Middle frontal gyrus (tissue), 1 donor: ENCODE measurements around the gene EPB41L2.

Experiments used
- DNase-seq: peaks from one replicate; pipeline ENCODE4 v3.0.0-alpha.2; 2015; ENCODE audit warnings: low spot score; ENCODE audit errors: extremely low spot score

The EPB41L2 gene

DNA sequence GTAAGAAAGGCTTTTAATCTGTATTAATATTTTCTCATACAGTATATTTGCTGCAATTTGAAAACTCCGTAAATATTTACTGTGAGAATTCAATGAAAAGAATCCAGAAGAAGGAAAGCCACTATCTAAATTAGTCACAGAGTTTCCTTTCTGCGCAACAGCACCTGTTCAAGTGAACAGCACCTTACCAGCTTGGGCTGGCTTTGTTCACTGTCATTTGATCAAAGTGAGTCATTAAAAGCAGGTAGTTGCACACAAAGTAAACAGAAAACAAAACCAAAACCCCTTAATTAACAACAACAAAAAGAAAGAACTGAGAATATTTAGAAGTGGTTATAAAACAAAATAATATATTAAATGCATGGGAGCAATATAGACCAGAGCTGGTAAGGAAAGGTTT, 223.0 kb downstream of the EPB41L2 start:
- DNase-seq = no peak

DNA sequence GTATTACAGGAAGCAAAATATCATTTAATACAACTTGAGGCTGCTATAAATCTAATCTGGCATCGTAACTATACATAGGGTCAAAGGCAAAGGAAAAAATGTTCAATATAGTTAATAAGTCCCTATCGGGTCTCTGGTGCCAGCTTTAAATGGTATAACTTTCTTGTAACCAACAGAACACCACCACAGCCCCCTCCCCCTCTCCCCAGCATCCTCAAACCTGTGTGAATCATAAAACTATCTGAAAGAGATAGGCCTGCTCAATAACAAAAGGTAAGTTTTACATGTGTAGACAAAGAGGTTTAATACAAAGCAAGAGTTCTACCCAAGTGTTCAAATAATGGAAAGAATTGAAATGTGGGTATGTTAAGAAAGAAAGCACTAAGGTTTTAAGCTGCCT, 223.7 kb downstream of the EPB41L2 start:
- DNase-seq = no peak

DNA sequence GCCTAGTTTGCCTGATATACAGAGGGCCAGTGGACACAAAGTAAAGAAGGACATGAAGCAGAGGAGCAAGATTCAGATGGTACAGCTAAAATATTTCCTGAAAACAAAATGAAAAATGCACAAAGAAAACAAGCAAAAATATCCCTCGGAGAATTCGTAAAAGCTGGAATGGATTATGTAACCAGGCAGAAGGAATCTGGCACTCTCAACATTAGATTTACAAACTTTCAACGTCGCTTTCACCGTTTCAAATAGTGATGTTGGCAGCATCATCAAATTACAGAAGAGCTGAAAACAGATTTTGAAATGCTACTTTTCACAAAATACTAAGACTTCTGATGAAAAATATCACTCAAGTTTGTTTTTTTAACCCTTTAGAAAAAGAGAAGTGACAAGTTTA, 224.1 kb downstream of the EPB41L2 start:
- no peak for DNase-seq

DNA sequence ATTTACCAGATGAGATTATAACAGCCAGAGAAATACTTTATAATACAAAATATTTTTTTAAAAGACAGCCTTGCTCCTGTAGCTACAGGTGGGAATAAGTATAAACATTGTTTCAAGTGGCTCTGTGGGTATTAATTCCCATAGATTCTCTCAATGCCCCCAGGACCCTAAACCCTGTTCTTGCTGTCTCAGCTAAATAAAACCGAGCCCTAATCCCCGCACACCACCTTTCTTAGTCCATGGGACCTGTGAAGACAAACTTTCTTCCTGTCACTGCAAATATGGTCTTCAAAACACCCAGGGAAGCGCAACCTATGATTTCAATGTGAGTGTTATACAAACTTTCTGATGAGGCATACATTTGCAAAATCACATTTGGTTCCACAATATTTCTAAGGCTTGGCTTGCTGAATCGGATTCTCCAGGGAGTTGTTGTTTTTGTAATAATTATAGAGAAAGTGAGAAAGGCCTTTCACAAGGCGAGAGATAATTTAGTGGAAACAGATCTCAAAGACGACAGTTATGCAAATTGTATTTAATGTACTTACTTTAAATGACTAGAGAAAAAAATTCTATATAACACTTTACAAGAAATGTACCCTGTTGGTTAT, 224.7 kb downstream of the EPB41L2 start:
- no peak for DNase-seq

DNA sequence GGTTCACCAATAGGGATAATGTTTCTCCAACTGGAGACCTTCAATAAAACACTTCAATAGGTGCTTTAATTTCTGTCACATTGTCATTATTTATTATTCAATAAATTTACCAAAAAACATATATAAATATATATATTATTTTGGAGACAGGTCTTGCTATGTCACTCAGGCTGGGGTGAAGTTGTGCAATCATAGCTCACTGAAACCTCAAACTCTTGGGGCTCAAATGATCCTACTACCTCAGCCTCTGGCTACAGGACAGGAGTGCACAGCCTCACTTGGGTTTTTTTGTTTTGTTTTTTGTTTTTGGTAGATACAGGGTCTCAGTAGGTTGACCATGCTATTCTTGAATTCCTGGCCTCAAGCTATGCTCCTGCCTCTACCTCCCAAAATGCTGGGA, 226.0 kb downstream of the EPB41L2 start:
- DNase-seq = no peak

DNA sequence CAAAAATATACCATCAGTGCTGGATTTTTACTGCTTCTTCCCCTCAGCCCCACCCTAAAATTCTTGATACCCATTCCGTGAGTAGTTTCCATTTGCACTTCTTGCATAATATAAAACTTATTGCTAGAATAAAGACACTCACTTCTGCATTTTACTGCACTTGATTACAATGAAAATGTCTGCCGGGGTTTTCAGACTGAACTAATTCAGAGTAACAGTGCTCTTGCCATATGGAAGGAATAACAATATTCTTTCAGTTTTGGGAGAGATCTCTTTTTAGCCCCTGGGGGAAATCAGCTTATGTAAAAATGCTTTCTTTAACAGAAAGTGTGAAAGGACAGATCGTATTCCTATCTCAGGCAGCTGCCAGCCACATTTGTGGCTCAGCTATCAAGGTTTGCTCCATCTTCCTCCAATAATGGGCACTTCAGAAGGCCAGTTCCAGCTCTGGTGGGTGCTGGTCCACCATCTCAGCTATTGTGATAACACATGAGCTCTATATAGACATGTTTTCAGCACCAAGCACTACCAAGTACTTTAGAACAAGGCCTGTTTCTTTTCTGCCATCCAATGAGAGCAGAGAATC, 226.9 kb downstream of the EPB41L2 start:
- no peak for DNase-seq

DNA sequence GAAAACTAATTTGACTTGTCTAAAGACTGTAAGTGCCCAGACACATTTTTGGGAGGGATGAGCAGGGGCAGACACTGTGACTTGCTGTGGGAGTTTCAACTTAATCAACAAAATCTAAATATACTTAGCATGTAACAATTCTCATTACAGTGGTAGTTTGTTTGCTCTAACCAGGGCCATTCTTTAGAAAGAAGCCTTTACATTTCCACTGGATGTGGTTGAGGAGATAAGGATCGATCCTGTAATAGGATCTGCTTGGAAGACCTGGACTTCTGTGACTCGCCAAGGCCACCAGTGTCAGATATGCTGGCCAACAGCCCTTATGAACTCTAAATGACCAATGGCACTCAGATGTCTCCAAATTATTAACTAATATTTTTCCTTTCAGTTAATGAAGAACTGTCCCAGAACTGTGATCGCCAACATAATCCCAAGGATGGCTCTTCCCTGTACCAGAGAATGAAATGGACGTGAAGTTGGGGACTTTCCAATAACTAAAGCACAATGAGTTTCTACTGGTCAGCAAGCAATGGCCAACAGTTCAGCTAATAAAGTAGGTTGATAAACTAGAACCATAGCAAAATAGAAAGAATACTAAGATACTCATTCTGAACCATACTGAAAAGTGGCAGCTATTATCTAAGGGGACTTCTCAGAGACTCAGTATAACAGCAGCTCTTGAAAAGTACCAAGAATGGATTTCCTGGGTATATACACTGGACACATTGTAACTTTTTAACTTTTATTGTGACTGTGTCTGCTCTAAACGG, 228.4 kb downstream of the EPB41L2 start:
- no peak for DNase-seq

DNA sequence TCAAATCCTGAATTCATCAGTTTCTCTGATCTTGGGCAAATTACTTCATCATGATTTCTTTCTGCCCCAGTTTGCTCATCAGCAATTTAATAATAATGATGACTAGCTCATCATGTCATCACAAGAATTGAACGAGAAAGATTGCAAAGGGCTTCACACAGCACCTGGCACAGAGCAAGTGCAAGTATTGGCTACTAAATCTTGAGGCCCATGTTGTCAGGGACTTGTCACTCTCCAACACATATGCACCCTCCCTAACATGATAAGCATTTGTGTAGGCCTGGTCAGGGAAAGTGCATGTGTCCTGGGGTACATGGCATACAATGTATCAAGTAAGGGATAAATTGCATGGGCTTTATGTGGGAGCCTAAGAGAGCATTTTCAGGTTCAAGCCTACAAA, 229.5 kb downstream of the EPB41L2 start:
- DNase-seq = no peak

DNA sequence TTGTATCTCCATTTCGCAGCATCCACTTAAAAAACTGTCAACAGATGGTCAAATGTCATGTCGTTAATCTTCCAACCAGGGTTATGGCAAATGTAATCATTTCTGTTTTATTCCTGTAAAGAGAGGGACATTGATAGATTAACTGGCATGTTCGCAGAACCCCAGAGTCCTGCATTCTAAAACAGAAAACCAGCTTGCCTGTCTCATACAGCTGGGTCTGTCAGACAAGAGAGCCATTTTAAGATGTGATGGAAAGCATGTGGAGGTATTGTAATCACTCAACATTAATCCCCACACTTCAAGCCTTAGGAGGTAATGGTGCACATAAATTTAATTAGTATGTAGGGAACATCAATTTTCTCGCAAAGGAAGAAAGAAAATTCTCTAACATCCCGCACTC, 231.4 kb downstream of the EPB41L2 start:
- DNase-seq = no peak

DNA sequence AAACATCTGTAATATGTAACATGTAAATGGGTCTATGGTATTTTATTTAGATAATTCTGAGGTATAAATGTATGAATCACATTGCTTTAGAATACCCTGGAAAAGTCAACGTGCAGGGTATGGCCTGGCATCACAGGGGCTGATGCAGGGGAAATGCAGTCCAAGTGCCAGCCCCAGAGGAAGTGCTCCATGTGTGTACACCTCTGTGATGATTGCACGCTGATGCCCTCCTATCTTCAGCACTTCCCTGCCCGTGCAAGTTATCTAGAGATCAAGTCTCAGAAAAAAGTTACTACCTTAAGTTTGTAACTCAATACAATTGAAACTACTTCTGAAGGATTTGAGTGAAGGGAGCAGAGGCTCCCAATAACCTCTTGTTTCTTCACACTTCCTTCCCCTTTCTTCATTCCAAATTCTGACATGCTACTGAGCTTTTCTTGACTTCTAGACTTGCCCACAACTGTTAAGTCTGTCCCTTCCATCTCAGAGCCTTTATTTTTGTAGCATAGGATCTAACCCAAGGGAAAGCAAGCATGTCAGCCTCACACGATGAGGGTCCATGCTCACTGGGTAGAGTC, 233.6 kb downstream of the EPB41L2 start:
- DNase-seq = no peak

DNA sequence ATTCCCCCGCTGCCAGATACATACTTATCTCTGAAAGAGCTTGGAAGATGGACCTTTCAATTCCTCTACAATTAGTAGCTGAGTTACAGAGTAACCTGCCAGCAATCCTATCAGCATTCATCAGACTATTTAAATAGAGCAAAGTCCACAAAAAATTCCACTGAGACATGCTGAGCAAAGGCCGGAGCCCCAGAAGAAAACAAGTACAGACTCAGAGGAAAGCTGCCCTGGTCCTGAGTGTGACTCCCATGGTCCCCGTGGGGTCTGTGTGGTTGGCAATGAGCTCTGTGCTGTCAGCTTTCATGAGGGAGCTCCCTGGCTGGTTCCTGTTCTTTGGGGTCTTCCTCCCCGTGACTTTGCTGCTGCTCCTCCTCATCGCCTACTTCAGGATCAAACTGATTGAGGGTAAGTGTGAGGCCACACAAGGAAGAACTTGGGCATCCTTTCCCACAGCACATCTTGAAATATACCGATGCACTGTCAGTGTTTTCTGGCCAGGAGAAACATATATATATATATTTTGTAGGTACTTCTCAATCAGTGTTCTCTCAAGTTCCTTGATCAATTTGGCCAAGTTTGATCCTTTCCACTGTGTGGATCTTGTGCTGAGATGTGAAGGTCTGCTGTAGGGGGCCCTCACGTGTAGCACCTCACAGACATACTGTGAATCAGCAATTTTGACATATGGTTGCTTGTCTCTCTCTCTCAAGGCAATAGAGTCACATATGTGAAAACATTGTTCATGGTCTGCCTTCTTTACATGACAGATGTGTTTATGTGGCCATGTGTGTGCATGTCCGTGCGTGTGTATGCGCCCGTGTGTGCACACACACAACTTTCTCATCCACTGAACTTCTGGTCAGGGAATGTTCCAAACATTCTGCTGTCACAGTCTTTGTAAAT, 235.5 kb downstream of the EPB41L2 start, which contains the start of gene SMLR1:
Gene SMLR1 (plus strand): TSS at position 160 of the 903 bp plus-strand sequence. CDS start 8 bp downstream, at position 168.
- no peak for DNase-seq

DNA sequence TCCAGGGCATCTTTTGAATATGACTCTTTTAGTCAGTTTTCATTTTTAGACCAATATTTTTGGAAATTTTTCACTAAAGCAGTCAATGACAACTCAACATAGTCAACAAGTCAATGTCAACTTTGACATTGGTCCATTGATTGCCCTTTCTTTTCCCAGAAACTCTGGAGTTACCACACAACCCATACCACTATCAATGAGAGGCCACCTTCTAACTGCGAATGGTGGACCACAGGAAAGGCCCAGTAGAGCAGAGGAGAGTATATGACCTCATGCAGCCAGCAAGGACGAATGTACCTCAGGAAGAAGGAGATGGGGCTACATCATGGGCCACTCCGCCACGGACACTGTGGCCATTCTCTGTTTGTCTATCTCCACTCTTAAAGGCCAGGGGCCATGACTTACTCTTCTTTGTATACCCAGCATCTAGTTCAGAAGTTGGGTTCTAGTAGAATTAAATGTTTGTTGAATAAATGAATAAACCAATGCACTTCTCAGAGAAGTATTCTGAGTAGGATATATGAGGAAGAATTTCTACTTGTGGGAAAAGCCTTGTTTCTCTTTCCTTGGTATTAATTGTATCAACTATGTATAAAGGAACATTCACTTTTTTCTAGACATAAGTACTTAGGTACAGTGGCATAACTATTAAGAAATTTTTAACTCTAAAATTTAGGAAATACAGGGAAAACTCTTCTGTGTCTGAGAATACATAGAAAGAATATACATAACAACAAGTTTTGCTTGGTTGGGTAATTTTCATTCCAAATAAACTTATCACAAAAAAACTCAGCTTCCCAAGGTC, 236.4 kb downstream of the EPB41L2 start:
- DNase-seq = no peak

DNA sequence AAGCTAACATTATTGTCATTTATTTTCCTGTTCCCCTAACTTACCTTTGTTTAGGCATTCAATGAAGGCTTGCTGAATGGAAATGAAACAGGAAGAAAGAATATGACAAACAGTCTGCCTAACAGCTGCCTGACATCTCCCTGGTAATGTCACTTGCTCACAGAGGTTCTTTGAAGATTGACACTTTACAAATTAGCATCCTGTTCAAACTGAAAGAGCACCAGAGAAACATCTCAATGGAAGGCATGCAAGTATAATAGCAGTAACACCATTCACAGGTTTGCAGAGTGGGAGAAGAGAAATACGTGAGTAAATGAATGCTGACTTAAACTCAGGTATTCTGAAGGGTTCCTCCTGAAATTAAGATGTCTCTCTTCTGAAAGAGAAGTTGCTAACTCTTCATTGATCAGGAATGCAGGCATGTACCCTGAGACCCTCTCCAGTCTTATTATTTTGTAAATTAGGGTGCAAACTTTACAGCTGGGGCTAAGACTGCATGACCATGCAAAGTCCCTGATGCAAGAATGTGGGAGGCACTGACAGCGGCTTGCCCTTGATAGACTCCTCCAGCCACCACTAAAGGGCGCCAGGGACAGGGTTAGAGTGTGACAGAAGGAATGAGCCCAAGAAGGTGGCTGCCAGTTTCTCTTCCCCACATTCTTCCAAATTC, 237.1 kb downstream of the EPB41L2 start:
- DNase-seq = no peak

DNA sequence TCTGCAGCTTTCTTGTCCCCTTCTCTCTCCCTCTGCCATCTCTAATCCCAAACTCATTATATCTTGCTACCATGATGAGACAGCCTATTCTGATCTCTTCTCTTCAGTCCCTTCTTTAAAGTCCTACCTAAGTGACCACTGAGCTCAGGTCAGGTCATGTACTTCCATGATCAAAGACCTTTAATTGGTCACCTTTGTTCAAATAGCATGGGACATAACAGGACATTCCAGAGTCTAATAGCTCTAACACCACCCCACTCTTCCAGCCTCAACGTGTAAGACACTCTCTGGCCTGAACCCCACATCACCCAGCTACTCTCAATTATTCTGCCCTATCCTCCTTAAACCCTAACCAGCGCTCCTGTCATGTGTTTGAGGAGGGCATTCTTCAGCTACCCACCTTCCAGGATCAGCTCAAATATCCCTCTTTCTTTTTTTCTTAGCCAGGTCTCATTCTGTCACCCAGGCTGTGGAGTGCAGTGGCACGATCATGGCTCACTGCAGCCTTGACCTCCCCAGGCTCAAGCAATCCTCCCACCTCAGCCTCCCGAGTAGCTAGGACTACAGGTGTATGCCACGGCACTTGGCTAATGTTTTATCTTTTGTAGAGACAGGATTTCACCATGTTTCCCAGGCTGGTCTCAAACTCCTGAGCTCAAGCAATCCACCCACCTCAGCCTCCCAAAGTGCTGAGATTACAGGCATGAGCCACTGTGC, 237.9 kb downstream of the EPB41L2 start:
- no peak for DNase-seq

DNA sequence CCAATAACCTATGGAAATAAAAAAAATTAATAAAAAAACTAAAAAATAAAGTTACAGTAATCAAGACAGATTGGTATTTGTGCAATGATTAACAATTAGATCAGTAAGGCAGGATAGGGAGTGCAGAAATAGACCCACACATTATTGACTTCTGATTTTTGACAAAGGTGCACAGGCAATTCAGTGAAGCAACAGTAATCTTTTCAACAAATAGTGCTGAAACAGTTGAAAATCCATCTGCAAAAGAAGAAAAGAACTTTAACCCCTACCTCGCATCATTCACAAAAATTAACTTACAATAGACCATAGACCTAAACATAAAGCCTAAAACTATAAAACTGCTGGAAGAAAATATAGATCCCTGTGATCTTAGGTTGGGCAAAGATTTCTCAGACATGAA, 240.3 kb downstream of the EPB41L2 start:
- no peak for DNase-seq

DNA sequence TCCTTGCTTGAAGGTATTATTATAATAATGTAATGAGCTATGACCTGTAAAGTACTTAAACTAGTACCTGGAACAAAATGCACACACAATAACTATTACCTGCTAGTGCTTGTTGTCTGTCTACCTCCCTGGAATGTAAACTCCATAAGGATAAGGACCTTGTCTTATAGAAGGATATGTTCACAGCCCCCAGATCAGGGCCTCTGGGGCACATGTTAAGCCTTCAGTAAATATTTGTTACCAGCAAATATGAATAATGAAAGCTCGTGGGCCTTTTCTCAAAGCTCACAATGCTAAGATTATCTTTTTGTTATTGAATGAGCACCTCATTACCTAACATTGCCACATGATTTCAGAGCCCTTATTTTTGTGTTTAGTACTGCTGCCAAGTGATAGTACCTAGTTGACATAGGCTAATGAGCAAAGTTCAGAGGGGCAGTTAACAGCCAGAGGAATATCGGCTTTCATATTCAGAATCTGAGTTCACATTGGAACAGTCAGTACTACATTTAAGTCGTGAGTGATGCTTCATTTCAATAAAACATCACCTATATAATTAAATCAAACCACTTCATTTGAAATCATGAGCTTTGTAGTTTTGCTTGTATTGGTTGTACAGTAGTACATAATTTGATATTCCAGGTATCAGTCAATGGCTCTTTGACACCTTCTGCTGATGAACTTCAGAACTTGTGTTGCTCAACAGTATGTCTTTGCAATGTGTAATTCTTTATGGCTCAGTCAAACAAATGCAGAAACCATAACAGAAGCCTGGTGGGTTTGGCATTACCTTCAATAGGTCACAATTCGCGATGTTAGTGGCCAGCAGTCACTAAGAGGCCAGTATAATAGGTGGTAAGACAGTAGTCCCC, 247.6 kb downstream of the EPB41L2 start:
- DNase-seq = no peak

DNA sequence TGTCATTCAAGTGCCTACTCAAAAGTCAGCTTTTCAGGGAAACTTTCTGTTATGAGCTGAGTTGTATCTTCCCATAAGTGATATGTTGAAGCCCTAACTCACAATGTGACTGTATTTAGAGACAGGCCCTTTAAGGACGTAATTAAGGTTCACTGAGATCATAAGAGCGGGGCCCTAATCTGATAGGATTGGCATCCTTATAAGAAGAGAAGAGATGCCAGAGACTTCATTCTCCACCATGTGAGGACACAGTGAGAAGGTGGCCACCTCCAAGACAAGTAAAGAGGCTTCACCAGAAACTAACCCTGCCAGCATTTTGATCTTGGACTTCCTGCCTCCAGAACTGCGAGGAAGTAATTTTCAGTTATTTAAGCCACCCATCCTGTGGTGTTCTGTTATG, 248.5 kb downstream of the EPB41L2 start:
- DNase-seq = no peak

DNA sequence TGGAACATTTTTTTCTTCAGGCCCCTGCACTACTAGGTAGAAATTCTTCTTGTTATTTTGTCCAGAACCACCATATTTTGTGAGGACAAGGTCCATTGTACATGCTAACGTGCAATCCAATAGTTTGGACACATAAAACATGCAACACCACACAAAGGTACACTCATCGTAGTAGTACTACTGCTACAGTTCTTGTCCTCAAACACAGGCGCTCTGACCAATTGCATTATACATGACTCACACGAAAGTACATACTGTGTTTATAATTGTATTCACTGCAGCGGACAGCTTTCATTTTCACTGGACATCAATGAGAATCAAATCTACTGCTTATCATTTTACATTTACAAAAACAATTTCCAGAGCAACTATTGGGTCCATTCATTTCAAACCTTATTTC, 251.1 kb downstream of the EPB41L2 start:
- DNase-seq = no peak
